Hepatocyte (in vitro differentiated cells): ENCODE measurements around the gene LRRC3. TPM values are rescaled to one million over a fixed set of nuclear protein-coding genes. Genes with fewer than 3 reads are reported as not detected.

Source experiments
- DNase-seq: peaks from one replicate; pipeline ENCODE4 v3.0.0-alpha.2; 2016; ENCODE audit warnings: low spot score
- H2AFZ ChIP-seq: fragments of 200-600 bp; sonication (generic); 2 replicates; pipeline ENCODE4 v1.6.0; 2016; ENCODE audit warnings: antibody characterized with exemption, mild to moderate bottlenecking
- H3K27ac ChIP-seq: fragments of 200-600 bp; sonication (generic); 2 replicates; pipeline ENCODE4 v1.5.1; 2016; ENCODE audit warnings: mild to moderate bottlenecking
- H3K27me3 ChIP-seq: fragments of 200-600 bp; sonication (generic); 2 replicates; pipeline ENCODE4 v1.6.1; 2016
- H3K36me3 ChIP-seq: fragments of 200-600 bp; sonication (generic); replicated peaks from 2 replicates; pipeline ENCODE4 v1.5.1; 2016; ENCODE audit warnings: low read depth; ENCODE audit not compliant: insufficient read depth
- H3K4me1 ChIP-seq: fragments of 200-600 bp; sonication (generic); 2 replicates; pipeline ENCODE4 v1.5.1; 2016; ENCODE audit warnings: mild to moderate bottlenecking, moderate library complexity; ENCODE audit not compliant: insufficient read depth
- H3K4me2 ChIP-seq: fragments of 200-600 bp; sonication (generic); 2 replicates; pipeline ENCODE4 v1.6.0; 2016
- H3K4me3 ChIP-seq: fragments of 200-600 bp; sonication (generic); 2 replicates; pipeline ENCODE4 v1.5.1; 2016; ENCODE audit warnings: mild to moderate bottlenecking
- H3K79me2 ChIP-seq: fragments of 200-600 bp; sonication (generic); 2 replicates; pipeline ENCODE4 v1.6.0; 2017; ENCODE audit warnings: mild to moderate bottlenecking
- H3K9me2 ChIP-seq: fragments of 200-600 bp; sonication (generic); replicated peaks from 2 replicates; pipeline ENCODE4 v1.6.0; 2017; ENCODE audit warnings: mild to moderate bottlenecking; ENCODE audit not compliant: insufficient read depth
- H3K9me3 ChIP-seq: fragments of 200-600 bp; sonication (generic); 2 replicates; pipeline ENCODE4 v1.5.1; 2016; ENCODE audit warnings: low read depth, mild to moderate bottlenecking
- H4K20me1 ChIP-seq: fragments of 200-600 bp; sonication (generic); 2 replicates; pipeline ENCODE4 v1.6.0; 2016; ENCODE audit warnings: mild to moderate bottlenecking; ENCODE audit not compliant: insufficient read depth, poor library complexity, severe bottlenecking
- EZH2 ChIP-seq: fragments of 200-600 bp; sonication (generic); IDR thresholded peaks from 2 replicates; pipeline ENCODE4 v1.6.1; 2016; ENCODE audit warnings: antibody characterized with exemption, mild to moderate bottlenecking, borderline replicate concordance
- EZH2phosphoT487 ChIP-seq: fragments of 200-600 bp; sonication (generic); IDR thresholded peaks from one replicate; pipeline ENCODE4 v1.6.1; 2018; ENCODE audit warnings: antibody characterized with exemption, mild to moderate bottlenecking, low read depth, moderate library complexity; ENCODE audit not compliant: unreplicated experiment, severe bottlenecking
- WGBS: methylation state at CpG from one replicate; pipeline ENCODE4 v1.1.6; 2016; ENCODE audit warnings: low lambda C conversion rate; ENCODE audit errors: missing lambda C conversion rate; 5-methylcytosine and 5-hydroxymethylcytosine counted together
- polyA plus RNA-seq: library from polyadenylated mRNA; unstranded; fragments of >200 nt; fragmentation: Nextera tagmentation; extraction: Ambion mirVana; gene quantifications from 2 replicates; pipeline ENCODE4 v1.2.1, GENCODE V29; 2016
- total RNA-seq: library from RNA; depleted of rRNA; stranded (reverse); fragments of >200 nt; gene quantifications from 2 replicates; pipeline ENCODE4 v1.2.3, GENCODE V29; 2014
- TF ChIP-seq, protein P1 (sequence below): fragments of 200-600 bp; sonication (generic); IDR thresholded peaks from 2 replicates; pipeline ENCODE4 v1.5.1; 2016; ENCODE audit warnings: antibody characterized with exemption, mild to moderate bottlenecking; ENCODE audit not compliant: poor library complexity

The LRRC3 gene
- total and polyA plus RNA-seq, 2 experiments from 2014 or later, result 7.2 to 7.3 TPM

DNA sequence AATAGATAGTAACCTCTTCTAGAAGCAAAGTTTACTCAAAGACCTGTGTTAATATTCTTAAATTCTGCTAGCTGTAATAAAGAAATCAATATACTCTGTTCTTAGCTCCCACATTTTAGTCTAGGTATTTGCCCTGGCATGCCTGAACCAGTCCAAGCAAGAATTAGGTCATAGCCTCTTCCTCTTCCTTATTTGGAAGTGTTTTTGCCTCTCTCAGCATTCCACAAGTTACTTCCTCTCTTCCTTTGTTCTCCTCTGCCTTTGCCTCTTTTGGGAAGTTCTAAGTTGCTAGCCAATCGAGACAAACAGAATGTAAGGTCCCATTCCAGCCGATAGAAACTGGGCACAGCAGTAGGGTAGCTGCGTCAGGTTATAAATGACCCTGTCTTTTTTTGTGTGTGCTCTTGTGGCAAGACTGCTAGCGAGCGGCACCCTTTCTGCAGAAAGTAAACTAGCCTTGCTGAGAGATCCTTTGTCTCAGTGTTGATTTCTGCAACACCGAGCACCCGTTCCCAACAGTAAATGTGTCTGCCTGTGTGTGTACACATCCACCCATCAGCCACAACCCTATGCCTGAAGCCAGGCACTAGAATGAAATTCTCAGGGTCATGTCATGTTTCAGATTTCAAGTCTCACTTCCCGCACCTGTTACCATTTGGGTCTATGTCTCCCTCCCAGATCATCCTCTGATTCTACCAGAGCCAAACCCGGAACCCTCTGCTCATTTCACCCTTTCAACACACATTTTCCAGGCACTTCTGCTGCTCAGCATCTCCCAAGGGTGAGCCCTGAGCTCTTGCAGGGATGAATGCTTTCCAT, 37.5 kb downstream of the LRRC3 start:
- peak overlapping the region; percentile 55 for H3K27ac ChIP-seq
- no peaks in the 10 kb centered on the region for H4K20me1 ChIP-seq
- H3K4me1 ChIP-seq, result peaks cover 6% of the 10 kb centered on the region
- peaks cover 6% of the 10 kb centered on the region for H3K79me2 ChIP-seq
- no peaks in the 10 kb centered on the region for H3K36me3 ChIP-seq
- no peaks in the 10 kb centered on the region for H3K9me2 ChIP-seq
- no peak overlapping the region for H3K4me3 ChIP-seq
- no peak for DNase-seq
- no peaks in the 10 kb centered on the region for H3K27me3 ChIP-seq
- H3K9me3 ChIP-seq, result no peaks in the 10 kb centered on the region
- no peak overlapping the region for H3K4me2 ChIP-seq
- TF ChIP-seq EZH2phosphoT487 (no peak), EZH2 (no peak)
- TF ChIP-seq, protein P1, sequence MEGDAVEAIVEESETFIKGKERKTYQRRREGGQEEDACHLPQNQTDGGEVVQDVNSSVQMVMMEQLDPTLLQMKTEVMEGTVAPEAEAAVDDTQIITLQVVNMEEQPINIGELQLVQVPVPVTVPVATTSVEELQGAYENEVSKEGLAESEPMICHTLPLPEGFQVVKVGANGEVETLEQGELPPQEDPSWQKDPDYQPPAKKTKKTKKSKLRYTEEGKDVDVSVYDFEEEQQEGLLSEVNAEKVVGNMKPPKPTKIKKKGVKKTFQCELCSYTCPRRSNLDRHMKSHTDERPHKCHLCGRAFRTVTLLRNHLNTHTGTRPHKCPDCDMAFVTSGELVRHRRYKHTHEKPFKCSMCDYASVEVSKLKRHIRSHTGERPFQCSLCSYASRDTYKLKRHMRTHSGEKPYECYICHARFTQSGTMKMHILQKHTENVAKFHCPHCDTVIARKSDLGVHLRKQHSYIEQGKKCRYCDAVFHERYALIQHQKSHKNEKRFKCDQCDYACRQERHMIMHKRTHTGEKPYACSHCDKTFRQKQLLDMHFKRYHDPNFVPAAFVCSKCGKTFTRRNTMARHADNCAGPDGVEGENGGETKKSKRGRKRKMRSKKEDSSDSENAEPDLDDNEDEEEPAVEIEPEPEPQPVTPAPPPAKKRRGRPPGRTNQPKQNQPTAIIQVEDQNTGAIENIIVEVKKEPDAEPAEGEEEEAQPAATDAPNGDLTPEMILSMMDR, result no peak
- WGBS, result 83% methylated on average over 9 of the region's 9 CpGs
- H2AFZ ChIP-seq, result no peak overlapping the region

DNA sequence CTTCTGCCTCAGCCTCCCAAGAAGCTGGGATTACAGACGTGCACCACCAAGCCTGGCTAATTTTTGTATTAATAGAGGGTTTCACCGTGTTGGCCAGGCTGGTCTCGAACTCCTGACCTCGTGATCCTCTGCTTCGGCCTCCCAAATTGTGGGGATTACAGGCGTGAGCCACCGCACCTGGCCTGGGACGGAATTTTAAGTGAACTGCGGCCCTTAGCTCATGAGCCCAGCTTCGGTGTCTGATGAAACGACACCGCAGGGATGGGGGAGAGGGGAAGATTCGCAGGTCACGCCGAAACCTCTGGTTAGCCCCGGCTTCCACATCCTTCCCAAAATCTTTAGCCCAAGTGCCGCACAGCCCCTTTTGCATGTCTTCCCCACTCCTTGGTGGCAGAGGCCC, 39.1 kb downstream of the LRRC3 start:
- WGBS, result 93% methylated on average over 17 of the region's 17 CpGs
- Histone ChIP-seq H3K27ac (no peak overlapping the region), H2AFZ (no peak overlapping the region), H3K4me3 (no peak overlapping the region), H3K9me2 (no peaks in the 10 kb centered on the region), H3K36me3 (no peaks in the 10 kb centered on the region), H3K27me3 (no peaks in the 10 kb centered on the region), H3K9me3 (no peaks in the 10 kb centered on the region), H3K79me2 (peaks cover 2% of the 10 kb centered on the region), H3K4me2 (no peak overlapping the region), H3K4me1 (peaks cover 6% of the 10 kb centered on the region), H4K20me1 (no peaks in the 10 kb centered on the region)
- no peak for DNase-seq
- no peak for TF ChIP-seq EZH2
- TF ChIP-seq, protein P1, result no peak
- TF ChIP-seq EZH2phosphoT487, result no peak

DNA sequence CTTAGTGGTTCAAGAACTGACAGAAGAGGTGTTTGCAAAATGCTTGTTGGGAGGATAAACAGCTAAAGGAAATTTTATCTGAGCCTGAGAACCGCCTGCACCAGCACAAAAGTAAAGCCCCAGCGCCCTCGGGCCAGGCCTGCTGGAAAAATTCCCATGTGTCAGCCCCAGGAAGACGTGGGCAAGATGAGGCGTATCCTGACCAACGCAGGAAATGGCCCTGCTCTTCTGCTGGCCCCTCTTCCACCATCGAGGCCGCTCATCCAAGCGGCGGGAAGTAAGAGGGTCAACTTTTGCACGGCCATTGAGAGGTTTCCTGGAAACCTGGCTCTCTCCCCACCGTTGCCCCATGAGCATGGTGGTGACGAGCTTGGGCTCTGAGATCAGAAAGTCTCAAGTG, 39.6 kb downstream of the LRRC3 start:
- no peaks in the 10 kb centered on the region for H3K9me3 ChIP-seq
- no peak overlapping the region for H2AFZ ChIP-seq
- H4K20me1 ChIP-seq, result no peaks in the 10 kb centered on the region
- H3K36me3 ChIP-seq, result no peaks in the 10 kb centered on the region
- H3K79me2 ChIP-seq, result peaks cover 2% of the 10 kb centered on the region
- 95% methylated on average over 13 of the region's 13 CpGs for WGBS
- H3K4me2 ChIP-seq, result no peak overlapping the region
- H3K4me3 ChIP-seq, result no peak overlapping the region
- H3K27me3 ChIP-seq, result no peaks in the 10 kb centered on the region
- no peak overlapping the region for H3K27ac ChIP-seq
- TF ChIP-seq, protein P1, result no peak
- no peak for TF ChIP-seq EZH2
- no peak for TF ChIP-seq EZH2phosphoT487
- no peaks in the 10 kb centered on the region for H3K9me2 ChIP-seq
- peaks cover 4% of the 10 kb centered on the region for H3K4me1 ChIP-seq
- no peak for DNase-seq
